H9 (cell line): ENCODE data around the gene SLC6A19. TPM values are rescaled to one million over a fixed set of nuclear protein-coding genes. Genes with fewer than 3 reads are reported as not detected.

Experiments used
- DNase-seq: peaks from one replicate; pipeline ENCODE4 v3.0.0-alpha.2; 2017
- H2AFZ ChIP-seq: one replicate; pipeline ENCODE4 v1.6.1; 2013; ENCODE audit warnings: mild to moderate bottlenecking, low read length, control low read depth, moderate library complexity
- H2AK5ac ChIP-seq: 2 replicates; pipeline ENCODE4 v1.6.1; 2013; ENCODE audit warnings: low read length, control low read depth, mixed read lengths; ENCODE audit not compliant: insufficient read length
- H2BK120ac ChIP-seq: one replicate; pipeline ENCODE4 v1.6.1; 2013; ENCODE audit warnings: low read depth, mild to moderate bottlenecking, low read length, control low read depth, inconsistent platforms; ENCODE audit not compliant: poor library complexity, severe bottlenecking
- H2BK12ac ChIP-seq: 2 replicates; pipeline ENCODE4 v1.6.1; 2013; ENCODE audit warnings: low read length, control low read depth, mixed read lengths, low read depth; ENCODE audit not compliant: insufficient read length
- H2BK15ac ChIP-seq: 2 replicates; pipeline ENCODE4 v1.6.1; 2013; ENCODE audit warnings: low read depth, low read length, control low read depth
- H2BK20ac ChIP-seq: one replicate; pipeline ENCODE4 v1.6.1; 2013; ENCODE audit warnings: low read depth, mild to moderate bottlenecking, low read length, control low read depth, inconsistent platforms; ENCODE audit not compliant: poor library complexity, severe bottlenecking
- H2BK5ac ChIP-seq: 2 replicates; pipeline ENCODE4 v1.6.1; 2013; ENCODE audit warnings: low read length, control low read depth, mixed read lengths; ENCODE audit not compliant: insufficient read length
- H3K14ac ChIP-seq: 2 replicates; pipeline ENCODE4 v1.6.1; 2013; ENCODE audit warnings: low read length, control low read depth; ENCODE audit not compliant: insufficient read depth
- H3K18ac ChIP-seq: 2 replicates; pipeline ENCODE4 v1.6.1; 2013; ENCODE audit warnings: low read depth, mild to moderate bottlenecking, mixed read lengths, low read length, control low read depth; ENCODE audit not compliant: insufficient read length
- H3K23ac ChIP-seq: 2 replicates; pipeline ENCODE4 v1.6.1; 2013; ENCODE audit warnings: low read length, control low read depth, mixed read lengths, low read depth; ENCODE audit not compliant: insufficient read length
- H3K23me2 ChIP-seq: 2 replicates; pipeline ENCODE4 v1.6.1; 2013; ENCODE audit warnings: low read depth, mild to moderate bottlenecking, mixed read lengths, low read length, control low read depth; ENCODE audit not compliant: insufficient read length, poor library complexity, severe bottlenecking
- H3K27ac ChIP-seq: 2 replicates; pipeline ENCODE4 v1.5.1; 2013; ENCODE audit warnings: low read length, control low read depth, mixed read lengths, low read depth; ENCODE audit not compliant: insufficient read length
- H3K27me3 ChIP-seq: 2 replicates; pipeline ENCODE4 v1.6.1; 2013; ENCODE audit warnings: low read length, control low read depth, inconsistent platforms; ENCODE audit not compliant: insufficient read depth
- H3K4ac ChIP-seq: 2 replicates; pipeline ENCODE4 v1.6.1; 2013; ENCODE audit warnings: low read depth, mild to moderate bottlenecking, control low read depth, inconsistent platforms, low read length, moderate library complexity
- H3K4me1 ChIP-seq: 2 replicates; pipeline ENCODE4 v1.6.1; 2013; ENCODE audit warnings: low read length, control low read depth, inconsistent platforms; ENCODE audit not compliant: insufficient read depth
- H3K4me2 ChIP-seq: 2 replicates; pipeline ENCODE4 v1.6.1; 2013; ENCODE audit warnings: low read length, control low read depth, mixed read lengths; ENCODE audit not compliant: insufficient read length, insufficient read depth
- H3K56ac ChIP-seq: 2 replicates; pipeline ENCODE4 v1.6.1; 2013; ENCODE audit warnings: low read depth, mild to moderate bottlenecking, mixed read lengths, low read length, control low read depth; ENCODE audit not compliant: insufficient read length
- H3K79me1 ChIP-seq: 2 replicates; pipeline ENCODE4 v1.6.1; 2013; ENCODE audit warnings: low read depth, mild to moderate bottlenecking, moderate library complexity, low read length, control low read depth, inconsistent platforms; ENCODE audit not compliant: insufficient read depth, poor library complexity, severe bottlenecking
- H3K79me2 ChIP-seq: 2 replicates; pipeline ENCODE4 v1.6.1; 2013; ENCODE audit warnings: low read length, control low read depth, inconsistent platforms; ENCODE audit not compliant: insufficient read depth
- H3K9ac ChIP-seq: 2 replicates; pipeline ENCODE4 v1.6.1; 2013; ENCODE audit warnings: low read length, control low read depth, mixed read lengths; ENCODE audit not compliant: insufficient read length; ENCODE audit errors: extremely low read depth
- H3K9me3 ChIP-seq: one replicate; pipeline ENCODE4 v1.6.1; 2013; ENCODE audit warnings: low read depth, low read length, inconsistent platforms; ENCODE audit not compliant: control insufficient read depth
- H3T11ph ChIP-seq: one replicate; pipeline ENCODE4 v1.6.1; 2013; ENCODE audit warnings: mild to moderate bottlenecking, low read length, control low read depth, inconsistent platforms
- H4K20me1 ChIP-seq: one replicate; pipeline ENCODE4 v1.6.1; 2013; ENCODE audit not compliant: control insufficient read depth, insufficient read length, insufficient read depth
- H4K5ac ChIP-seq: 2 replicates; pipeline ENCODE4 v1.6.1; 2013; ENCODE audit warnings: low read depth, mild to moderate bottlenecking, mixed read lengths, low read length, control low read depth; ENCODE audit not compliant: insufficient read length
- H4K8ac ChIP-seq: replicated peaks from 2 replicates; pipeline ENCODE4 v1.6.1; 2013; ENCODE audit warnings: low read length, control low read depth, mixed read lengths, low read depth; ENCODE audit not compliant: insufficient read length
- H4K91ac ChIP-seq: 2 replicates; pipeline ENCODE4 v1.6.1; 2013; ENCODE audit warnings: low read depth, mild to moderate bottlenecking, moderate library complexity, mixed read lengths, low read length, control low read depth; ENCODE audit not compliant: insufficient read length
- H3K27ac Mint-ChIP-seq, 3 experiments: 2 replicates in 2 of 3; 3 replicates in 1 of 3; pipeline ENCODE4 v1.8.0; 2020 to 2021; ENCODE audit warnings: mixed read lengths in 3 of 3, mild to moderate bottlenecking in 1 of 3, moderate library complexity in 1 of 3
- H3K27me3 Mint-ChIP-seq: 2 replicates; pipeline ENCODE4 v1.8.0; 2021; ENCODE audit warnings: low read depth, mild to moderate bottlenecking, moderate library complexity, mixed read lengths
- H3K36me3 Mint-ChIP-seq, 3 experiments: 2 replicates in 2 of 3; 3 replicates in 1 of 3; pipeline ENCODE4 v1.8.0; 2020 to 2021; ENCODE audit warnings: low read depth in 3 of 3, mixed read lengths in 3 of 3; ENCODE audit not compliant: insufficient read depth in 1 of 3
- H3K4me1 Mint-ChIP-seq, 2 experiments: 2 replicates each; pipeline ENCODE4 v1.8.0; 2020; ENCODE audit warnings: mixed read lengths in 2 of 2
- H3K4me3 Mint-ChIP-seq, 2 experiments: 2 replicates in 1 of 2; 3 replicates in 1 of 2; pipeline ENCODE4 v1.8.0; 2020 to 2021; ENCODE audit warnings: mild to moderate bottlenecking in 2 of 2, mixed read lengths in 2 of 2, moderate library complexity in 1 of 2
- H3K9me3 Mint-ChIP-seq, 2 experiments: 2 replicates in 1 of 2; 3 replicates in 1 of 2; pipeline ENCODE4 v1.8.0; 2020; ENCODE audit warnings: mild to moderate bottlenecking in 2 of 2, mixed read lengths in 2 of 2, moderate library complexity in 1 of 2
- WGBS: extraction: QIAGEN DNeasy Blood & Tissue Kit; methylation state at CpG from one replicate; pipeline ENCODE4 v1.1.7; 2013; ENCODE audit warnings: missing lambda C conversion rate, low lambda C conversion rate, mixed read lengths; ENCODE audit not compliant: insufficient read length; ENCODE audit errors: extremely low coverage; 5-methylcytosine and 5-hydroxymethylcytosine counted together
- total RNA-seq: library from RNA; stranded (reverse); gene quantifications from 2 replicates; pipeline ENCODE4 v1.2.1, GENCODE V29; 2021
- TF ChIP-seq, protein P1 (sequence below): fragments of 200-600 bp; sonication (generic); conservative IDR thresholded peaks from 3 replicates; pipeline ENCODE4 v1.8.0; 2021; ENCODE audit warnings: antibody characterized with exemption, mild to moderate bottlenecking

The SLC6A19 gene
- total RNA-seq, 1 experiment from 2014 or later: not detected

DNA sequence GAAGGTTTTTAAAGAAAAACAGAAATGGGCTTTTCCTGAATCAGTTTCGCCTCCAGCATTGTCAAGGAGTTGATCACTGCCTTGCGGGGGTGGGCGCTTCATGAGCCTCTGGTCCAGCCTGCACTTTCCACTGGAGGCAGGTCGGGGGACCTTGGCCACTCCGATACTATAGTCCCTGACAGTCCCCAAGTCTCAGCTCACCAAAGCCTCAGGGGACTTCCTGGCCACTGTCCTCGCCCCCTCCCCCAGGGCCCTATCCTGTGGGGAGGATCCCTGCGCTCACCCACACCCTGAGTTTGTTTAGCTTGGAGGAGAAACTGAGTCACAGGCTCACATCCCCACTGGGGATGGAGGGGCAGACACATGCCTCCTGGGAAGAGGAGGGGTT is 1.4 kb downstream of the SLC6A19 start:
- Histone ChIP-seq H2BK15ac (no peak overlapping the region), H3K56ac (no peak overlapping the region), H2AFZ (no peak overlapping the region), H3T11ph (no peak overlapping the region), H4K5ac (no peak overlapping the region), H3K4ac (no peak overlapping the region), H3K23me2 (no peaks in the 10 kb centered on the region), H4K8ac (no peak overlapping the region), H3K4me1 (no peaks in the 10 kb centered on the region), H3K18ac (no peak overlapping the region), H3K9ac (no peak overlapping the region), H3K79me2 (no peaks in the 10 kb centered on the region), H2AK5ac (no peak overlapping the region), H2BK120ac (no peak overlapping the region), H3K23ac (no peak overlapping the region), H3K79me1 (no peaks in the 10 kb centered on the region), H2BK20ac (no peak overlapping the region), H4K20me1 (no peaks in the 10 kb centered on the region), H3K27ac (no peak overlapping the region), H3K4me2 (no peak overlapping the region), H2BK5ac (no peak overlapping the region), H3K9me3 (no peaks in the 10 kb centered on the region), H2BK12ac (no peak overlapping the region), H4K91ac (no peak overlapping the region), H3K27me3 (no peaks in the 10 kb centered on the region), H3K14ac (no peak overlapping the region)
- Mint-ChIP-seq H3K4me1 (peaks cover 9 to 16% of the 10 kb centered on the region in 2 experiments), H3K9me3 (no peaks in the 10 kb centered on the region), H3K27me3 (peaks cover 6% of the 10 kb centered on the region), H3K27ac (no peak overlapping the region), H3K4me3 (no peak overlapping the region), H3K36me3 (no peaks in the 10 kb centered on the region)
- no CpG with 5 or more reads among the region's 7 CpGs for WGBS
- TF ChIP-seq, protein P1, sequence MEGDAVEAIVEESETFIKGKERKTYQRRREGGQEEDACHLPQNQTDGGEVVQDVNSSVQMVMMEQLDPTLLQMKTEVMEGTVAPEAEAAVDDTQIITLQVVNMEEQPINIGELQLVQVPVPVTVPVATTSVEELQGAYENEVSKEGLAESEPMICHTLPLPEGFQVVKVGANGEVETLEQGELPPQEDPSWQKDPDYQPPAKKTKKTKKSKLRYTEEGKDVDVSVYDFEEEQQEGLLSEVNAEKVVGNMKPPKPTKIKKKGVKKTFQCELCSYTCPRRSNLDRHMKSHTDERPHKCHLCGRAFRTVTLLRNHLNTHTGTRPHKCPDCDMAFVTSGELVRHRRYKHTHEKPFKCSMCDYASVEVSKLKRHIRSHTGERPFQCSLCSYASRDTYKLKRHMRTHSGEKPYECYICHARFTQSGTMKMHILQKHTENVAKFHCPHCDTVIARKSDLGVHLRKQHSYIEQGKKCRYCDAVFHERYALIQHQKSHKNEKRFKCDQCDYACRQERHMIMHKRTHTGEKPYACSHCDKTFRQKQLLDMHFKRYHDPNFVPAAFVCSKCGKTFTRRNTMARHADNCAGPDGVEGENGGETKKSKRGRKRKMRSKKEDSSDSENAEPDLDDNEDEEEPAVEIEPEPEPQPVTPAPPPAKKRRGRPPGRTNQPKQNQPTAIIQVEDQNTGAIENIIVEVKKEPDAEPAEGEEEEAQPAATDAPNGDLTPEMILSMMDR: no peak
- DNase-seq: no peak
